ENCODE data around the gene SLC22A7.
"Not testable (repeated sequence)": the region's sequence is repeated elsewhere in the genome, so short reads cannot be mapped to it uniquely, and the experiment has no call there.

Gene SLC22A7

DNA sequence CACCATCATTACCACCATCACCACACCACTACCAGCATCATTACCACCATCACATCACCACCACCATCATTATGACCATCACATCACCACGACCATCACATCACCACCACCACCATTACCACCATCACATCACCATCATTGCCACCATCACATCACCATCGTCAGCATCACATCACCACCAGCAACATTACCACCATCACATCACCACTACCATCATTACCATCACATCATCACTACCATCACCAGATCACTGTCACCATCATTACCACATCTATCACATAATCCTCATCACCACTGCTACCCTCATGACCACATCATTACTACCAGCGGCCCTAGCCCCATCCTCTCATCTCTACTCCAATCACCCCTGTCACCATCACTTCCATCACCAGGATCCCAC, 3.5 kb upstream of the SLC22A7 start:
- TF ChIP-seq GATA1 (IDR thresholded peaks at IDR 0.05; ENCODE audit: low read depth, low read length) (no peak), POLR2A (IDR thresholded peaks at IDR 0.05; ENCODE audit: low read length) (no peak)
- DNase-seq: no peak

DNA sequence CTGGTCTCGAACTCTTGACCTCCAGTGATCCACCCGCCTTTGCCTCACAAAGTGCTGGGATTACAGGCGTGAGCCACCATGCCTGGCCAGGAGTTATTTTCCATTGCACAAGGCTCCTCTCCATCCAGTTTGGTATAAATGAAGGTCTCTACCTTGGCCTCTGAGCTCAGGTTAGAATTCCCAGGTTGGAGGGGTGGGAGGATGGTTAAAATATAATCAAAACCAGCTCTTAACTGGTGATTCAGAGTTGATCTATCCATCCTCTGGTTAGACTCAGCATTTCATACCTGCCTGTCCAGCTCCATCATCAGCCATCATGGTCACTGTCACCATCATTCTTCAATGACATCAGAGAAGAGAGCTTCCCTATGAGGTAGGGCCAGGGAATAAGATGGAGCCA, 2.6 kb upstream of the SLC22A7 start:
- no peak for DNase-seq
- TF ChIP-seq GATA1 (IDR thresholded peaks at IDR 0.05; ENCODE audit: low read depth, low read length) (no peak), POLR2A (IDR thresholded peaks at IDR 0.05; ENCODE audit: low read length) (no peak)

DNA sequence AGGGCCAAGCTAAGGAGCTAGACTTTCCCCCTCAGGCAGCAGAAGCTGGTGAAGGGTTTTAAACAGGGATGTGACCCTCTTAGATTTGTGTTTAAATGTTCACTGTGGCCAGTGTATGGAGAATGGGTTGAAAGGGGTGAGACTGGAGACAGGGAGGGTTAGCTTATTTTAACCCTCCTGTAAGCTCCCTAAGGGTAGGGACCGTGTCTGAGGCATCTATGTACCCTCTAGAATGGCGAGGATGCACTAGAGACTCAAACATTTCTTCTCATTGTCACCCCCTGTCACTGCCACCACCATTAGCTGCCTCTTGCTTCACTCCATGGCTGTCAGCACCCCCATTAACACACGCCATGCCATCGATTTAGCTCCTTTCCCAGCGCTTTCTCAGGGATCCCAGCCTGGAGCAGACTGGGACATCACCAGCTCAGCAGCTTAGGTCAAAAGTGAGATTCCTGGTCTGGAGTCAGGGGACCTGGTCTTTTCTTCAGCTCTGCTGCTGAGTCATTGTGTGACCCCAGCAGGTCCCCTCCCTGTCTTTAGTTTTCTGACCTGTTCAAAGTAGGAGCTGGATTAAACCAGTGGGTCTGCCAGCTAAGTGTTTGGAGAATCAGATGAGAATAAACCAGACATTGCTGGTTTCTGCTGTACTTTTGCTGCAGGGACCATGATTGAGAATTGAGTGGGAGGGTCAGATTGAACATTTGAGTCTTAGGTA, 1.1 kb upstream of the SLC22A7 start:
- DNase-seq: no peak
- TF ChIP-seq GATA1 (IDR thresholded peaks at IDR 0.05; ENCODE audit: low read depth, low read length): no peak
- no peak for TF ChIP-seq POLR2A (IDR thresholded peaks at IDR 0.05; ENCODE audit: low read length)

DNA sequence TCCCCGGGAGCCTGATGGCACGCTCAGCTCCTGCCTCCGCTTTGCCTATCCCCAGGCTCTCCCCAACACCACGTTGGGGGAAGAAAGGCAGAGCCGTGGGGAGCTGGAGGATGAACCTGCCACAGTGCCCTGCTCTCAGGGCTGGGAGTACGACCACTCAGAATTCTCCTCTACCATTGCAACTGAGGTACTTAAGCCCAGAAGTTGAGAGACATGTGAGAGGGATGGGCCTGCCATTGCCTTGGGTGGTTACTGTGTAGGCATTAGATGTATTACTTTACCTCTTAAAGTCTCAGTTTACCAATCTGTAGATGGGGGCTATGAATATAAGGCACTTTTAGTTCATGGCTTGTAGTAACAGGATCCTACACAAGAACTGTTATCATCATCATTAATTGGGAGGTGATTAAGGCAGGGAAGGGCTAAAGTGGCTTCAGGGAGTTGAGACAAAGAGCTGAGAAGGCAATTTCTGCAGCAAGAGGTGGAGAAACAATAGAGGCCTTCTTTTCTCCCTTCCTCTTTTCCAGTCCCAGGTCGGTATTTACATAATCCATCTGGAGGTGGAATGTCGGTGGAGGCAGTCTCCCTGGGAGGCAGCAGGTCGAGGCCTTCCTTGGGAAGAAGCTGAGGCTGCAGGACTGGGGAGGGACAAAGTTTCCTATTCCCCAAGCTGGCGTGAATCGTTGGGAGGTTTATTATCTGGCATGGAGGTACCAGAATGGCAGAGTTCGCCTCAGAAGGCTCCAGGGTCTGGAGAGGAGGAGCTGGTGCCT, 691 bp downstream of the SLC22A7 start:
- no peak for DNase-seq
- TF ChIP-seq POLR2A (IDR thresholded peaks at IDR 0.05; ENCODE audit: low read length): no peak
- no peak for TF ChIP-seq GATA1 (IDR thresholded peaks at IDR 0.05; ENCODE audit: low read depth, low read length)

DNA sequence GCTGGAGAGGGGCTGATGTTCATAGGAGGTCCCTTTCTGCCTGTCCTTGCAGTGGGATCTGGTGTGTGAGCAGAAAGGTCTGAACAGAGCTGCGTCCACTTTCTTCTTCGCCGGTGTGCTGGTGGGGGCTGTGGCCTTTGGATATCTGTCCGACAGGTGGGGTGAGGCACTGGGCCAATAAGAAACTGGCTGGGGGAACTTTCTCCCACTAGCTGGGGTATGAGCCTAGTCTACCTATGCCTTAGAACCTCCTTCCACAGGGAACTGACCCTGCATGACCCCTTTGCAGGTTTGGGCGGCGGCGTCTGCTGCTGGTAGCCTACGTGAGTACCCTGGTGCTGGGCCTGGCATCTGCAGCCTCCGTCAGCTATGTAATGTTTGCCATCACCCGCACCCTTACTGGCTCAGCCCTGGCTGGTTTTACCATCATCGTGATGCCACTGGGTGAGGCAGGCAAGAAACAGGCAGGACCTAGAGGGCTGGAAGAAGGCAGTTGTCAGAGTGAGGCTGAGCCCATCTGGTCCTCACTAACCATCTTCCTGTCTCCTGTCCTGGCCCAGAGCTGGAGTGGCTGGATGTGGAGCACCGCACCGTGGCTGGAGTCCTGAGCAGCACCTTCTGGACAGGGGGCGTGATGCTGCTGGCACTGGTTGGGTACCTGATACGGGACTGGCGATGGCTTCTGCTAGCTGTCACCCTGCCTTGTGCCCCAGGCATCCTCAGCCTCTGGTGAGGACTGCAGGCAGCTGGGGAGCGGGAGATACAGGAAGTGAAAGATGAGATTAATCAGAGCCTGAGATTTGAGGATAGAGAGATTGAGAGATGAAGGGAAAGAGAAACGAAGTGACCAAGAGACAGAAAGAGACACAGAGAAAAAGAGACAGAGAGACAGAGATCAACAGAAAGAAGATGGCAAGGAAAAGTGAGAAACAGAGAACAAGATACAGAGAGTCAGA, 1.6 kb downstream of the SLC22A7 start:
- no peak for DNase-seq
- TF ChIP-seq POLR2A (IDR thresholded peaks at IDR 0.05; ENCODE audit: low read length): no peak
- TF ChIP-seq GATA1 (IDR thresholded peaks at IDR 0.05; ENCODE audit: low read depth, low read length): no peak

DNA sequence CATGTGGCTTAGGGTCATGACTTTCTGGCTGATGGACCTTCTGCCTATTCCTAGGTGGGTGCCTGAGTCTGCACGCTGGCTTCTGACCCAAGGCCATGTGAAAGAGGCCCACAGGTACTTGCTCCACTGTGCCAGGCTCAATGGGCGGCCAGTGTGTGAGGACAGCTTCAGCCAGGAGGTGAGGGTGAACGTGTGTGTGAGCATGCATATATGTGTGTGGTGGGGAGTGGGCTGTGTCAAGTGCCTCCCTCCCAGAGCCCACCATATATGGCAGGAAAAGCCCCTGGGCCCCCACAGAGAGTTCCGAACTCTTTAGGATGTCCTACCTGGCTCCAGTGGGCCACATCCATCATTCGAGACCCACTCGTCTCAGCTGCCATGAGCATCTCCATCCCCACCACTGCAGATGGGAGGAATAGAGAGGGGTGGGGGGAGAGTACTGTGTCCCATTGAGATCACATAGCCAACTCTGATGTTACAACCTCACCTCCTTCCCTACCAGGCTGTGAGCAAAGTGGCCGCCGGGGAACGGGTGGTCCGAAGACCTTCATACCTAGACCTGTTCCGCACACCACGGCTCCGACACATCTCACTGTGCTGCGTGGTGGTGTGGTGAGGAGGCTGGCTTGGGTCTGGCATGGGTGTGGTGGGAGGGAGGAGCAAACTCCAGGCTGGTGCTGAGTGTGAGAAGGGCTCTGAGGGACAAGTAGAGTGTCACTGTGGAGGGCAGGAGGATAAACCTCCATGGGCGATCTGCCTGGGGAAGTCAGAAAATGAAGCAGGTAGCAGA, 3.2 kb downstream of the SLC22A7 start:
- no peak for DNase-seq
- no peak for TF ChIP-seq POLR2A (IDR thresholded peaks at IDR 0.05; ENCODE audit: low read length)
- TF ChIP-seq GATA1 (IDR thresholded peaks at IDR 0.05; ENCODE audit: low read depth, low read length): no peak

DNA sequence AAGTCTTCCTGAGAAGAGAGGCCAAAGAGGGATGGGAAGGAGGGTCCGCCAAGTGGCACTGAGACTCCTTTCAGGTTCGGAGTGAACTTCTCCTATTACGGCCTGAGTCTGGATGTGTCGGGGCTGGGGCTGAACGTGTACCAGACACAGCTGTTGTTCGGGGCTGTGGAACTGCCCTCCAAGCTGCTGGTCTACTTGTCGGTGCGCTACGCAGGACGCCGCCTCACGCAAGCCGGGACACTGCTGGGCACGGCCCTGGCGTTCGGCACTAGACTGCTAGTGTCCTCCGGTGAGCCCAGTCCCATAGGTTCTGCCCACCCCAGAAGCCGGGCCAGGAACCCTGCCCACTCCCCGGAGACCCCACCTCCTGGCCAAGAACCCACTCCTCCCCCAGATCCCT, 4.1 kb downstream of the SLC22A7 start:
- TF ChIP-seq POLR2A (IDR thresholded peaks at IDR 0.05; ENCODE audit: low read length) (no peak), GATA1 (IDR thresholded peaks at IDR 0.05; ENCODE audit: low read depth, low read length) (no peak)
- DNase-seq: no peak

DNA sequence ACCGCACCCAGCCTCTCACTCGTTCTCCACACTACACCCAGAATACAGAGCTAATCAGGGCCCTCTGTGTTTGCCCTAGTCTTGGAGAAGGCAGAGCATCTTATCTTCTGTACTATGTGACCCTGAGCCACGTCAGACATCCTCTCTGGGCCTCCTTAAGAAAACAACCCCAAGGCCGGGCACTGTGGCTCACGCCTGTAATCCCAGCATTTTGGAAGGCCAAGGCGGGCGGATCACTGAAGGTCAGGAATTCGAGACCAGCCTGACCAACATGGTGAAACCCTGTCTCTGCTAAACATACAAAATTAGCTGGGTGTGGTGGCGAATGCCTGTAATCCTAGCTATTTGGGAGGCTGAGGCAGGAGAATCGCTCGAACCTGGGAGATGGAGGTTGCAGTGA, 4.9 kb downstream of the SLC22A7 start:
- not testable (repeated sequence) for DNase-seq

DNA sequence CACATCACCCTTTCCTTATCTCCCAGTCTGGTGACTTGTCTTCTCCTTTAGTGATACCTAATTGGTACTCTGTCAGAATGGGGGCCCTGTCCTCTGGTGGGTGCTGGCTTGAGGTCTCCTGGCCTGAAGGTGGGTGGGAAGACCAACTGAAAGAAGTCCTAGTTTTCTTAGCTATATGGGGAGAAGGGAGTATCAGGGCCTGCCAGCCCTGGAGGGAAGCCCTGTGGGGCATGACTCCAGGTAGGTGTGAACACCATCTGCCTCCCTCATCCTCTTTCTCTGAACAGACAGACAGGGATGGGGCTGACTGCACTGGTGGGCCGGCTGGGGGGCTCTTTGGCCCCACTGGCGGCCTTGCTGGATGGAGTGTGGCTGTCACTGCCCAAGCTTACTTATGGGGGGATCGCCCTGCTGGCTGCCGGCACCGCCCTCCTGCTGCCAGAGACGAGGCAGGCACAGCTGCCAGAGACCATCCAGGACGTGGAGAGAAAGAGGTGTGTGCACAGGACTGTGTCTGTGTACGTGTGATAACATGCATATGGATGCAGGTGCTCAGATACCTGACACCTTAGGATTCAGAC, 5.8 kb downstream of the SLC22A7 start:
- no peak for TF ChIP-seq GATA1 (IDR thresholded peaks at IDR 0.05; ENCODE audit: low read depth, low read length)
- no peak for TF ChIP-seq POLR2A (IDR thresholded peaks at IDR 0.05; ENCODE audit: low read length)

DNA sequence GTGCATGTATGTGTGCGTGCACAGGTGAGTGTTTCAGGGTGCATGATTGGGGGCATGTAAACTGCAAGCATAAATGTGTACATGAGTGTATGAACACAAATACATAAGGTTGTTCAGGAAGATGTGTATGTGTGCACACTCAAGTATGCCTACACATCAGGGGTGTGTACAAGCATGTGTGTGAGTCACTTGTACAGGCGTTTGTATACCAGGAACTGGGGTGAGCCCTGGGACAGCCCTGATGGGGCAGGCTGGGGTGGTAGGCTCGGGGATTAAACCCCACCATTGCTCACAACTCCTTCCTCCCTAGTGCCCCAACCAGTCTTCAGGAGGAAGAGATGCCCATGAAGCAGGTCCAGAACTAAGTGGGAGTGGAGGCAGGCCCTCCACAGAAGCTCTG, 6.3 kb downstream of the SLC22A7 start:
- DNase-seq: no peak
- no peak for TF ChIP-seq POLR2A (IDR thresholded peaks at IDR 0.05; ENCODE audit: low read length)

More for the DNA sequence above, 5.8 kb downstream of the SLC22A7 start:
- DNase-seq: no peak

DNA sequence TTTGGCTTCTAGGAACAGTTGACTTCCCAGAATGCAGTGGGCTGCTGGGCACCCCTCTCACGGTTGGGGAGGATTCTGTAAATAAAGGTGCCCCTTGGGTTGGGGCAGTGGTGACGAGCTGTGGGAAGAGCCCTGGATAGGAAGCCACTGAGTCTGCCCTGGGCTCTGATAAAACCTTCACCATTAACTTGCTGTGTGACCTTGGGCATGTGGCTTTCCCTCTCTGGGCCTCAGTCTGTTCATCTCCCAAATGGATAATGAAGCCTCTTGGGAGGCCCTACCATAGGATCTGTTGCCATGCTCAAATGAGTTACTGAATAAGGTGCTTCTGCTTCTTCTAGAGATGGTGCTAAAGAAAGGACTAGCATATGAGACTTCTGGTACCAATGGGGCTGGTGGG, 6.8 kb downstream of the SLC22A7 start:
- TF ChIP-seq POLR2A (IDR thresholded peaks at IDR 0.05; ENCODE audit: low read length) (no peak), GATA1 (IDR thresholded peaks at IDR 0.05; ENCODE audit: low read depth, low read length) (no peak)
- DNase-seq: no peak

DNA sequence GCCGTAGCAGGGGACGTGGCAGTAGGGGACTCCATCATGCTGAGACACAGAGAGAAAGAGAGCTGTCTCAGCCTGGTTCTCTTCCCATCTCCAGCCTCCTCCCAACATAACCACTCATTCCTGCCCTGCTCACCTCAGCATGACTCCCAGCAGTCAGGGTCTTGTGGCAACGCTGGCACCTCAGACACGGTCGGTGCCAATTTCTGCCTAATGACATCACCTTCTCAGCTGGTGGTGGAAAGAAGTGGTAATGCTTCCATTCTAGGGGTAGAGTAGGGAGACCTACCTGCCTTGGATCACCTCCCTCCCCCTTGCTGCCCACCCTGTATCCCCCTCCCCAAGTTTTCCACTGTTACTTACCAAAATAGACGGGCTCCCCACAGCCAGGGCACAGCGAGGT, 8.0 kb downstream of the SLC22A7 start:
- TF ChIP-seq POLR2A (IDR thresholded peaks at IDR 0.05; ENCODE audit: low read length) (no peak), GATA1 (IDR thresholded peaks at IDR 0.05; ENCODE audit: low read depth, low read length) (no peak)
- DNase-seq: no peak

DNA sequence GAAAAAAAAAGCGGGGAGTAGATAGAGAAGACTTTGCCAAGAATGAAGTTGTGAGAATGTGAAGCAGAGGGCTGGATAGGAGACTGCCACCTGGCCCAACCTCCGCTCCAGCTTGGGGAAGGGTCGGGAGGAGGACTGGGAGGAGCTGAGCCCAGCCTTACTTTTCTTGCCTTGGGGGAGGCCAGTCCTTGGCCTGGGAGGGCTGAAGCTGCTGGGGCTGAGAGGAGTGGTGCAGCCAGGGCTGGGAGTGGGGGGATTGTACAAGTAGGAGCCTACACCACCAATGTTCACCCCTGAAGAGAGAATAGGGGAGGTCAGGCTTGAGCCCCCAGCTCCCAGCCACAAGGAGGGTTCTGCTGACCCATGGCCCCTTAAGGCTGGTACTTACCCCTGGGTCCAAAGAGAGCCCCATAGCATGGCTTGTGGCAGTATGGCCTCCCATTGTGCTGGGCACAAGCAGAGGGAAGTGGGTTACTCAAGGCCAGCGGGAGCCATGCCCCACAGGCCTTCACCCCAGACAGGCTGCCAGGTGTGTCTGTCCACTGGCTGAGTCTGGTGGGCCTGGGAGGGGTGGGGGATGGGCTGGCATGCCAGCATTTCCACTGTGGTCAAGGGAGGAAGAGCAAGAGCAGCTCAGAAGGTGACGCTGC, 9.5 kb downstream of the SLC22A7 start:
- no peak for TF ChIP-seq GATA1 (IDR thresholded peaks at IDR 0.05; ENCODE audit: low read depth, low read length)
- DNase-seq: no peak
